Dermis blood vessel endothelial cell (primary cell): ENCODE measurements around the gene ATP5PF. TPM values are rescaled to one million over a fixed set of nuclear protein-coding genes. Genes with fewer than 3 reads are reported as not detected.
"Not testable (repeated sequence)": the region's sequence is repeated elsewhere in the genome, so short reads cannot be mapped to it uniquely, and the experiment has no call there.

Experiments used
- DNase-seq: peaks from one replicate; pipeline ENCODE4 v3.0.0; 2010
- total RNA-seq: library from RNA; depleted of rRNA; stranded (reverse); fragments of >200 nt; gene quantifications from 2 replicates; pipeline ENCODE4 v1.2.3, GENCODE V29; 2014

ATP5PF gene
- total RNA-seq, 1 donor from 2014 or later, result 48.2 TPM

- DNase-seq, result no peak
These were observed 12.7 kb downstream of the ATP5PF start for GRCh38 chr21:25721987-25722386.

- DNase-seq, result peak; percentile 81
These were observed 17.1 kb downstream of the ATP5PF start for GRCh38 chr21:25717491-25718147.

DNA sequence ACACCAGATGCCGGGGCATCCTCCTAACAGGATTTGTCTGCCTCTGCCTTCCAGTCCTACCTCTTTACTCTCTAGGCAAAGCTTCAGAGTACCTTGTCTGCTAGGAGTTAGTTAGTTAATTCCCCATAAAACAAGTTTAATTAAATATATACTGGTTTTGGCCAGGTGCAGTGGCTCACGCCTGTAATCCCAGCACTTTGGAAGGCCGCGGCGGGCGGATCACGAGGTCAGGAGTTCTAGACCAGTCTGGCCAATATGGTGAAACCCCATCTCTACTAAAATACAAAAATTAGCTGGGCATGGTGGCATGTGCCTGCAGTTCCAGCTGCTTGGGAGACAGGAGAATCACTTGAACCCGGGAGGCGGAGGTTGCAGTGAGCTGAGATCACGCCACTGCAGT is 20.6 kb downstream of the ATP5PF start:
- not testable (repeated sequence) for DNase-seq

- DNase-seq, result no peak
These were observed 24.2 kb downstream of the ATP5PF start for GRCh38 chr21:25710550-25710949.

- no peak for DNase-seq
These were observed 24.9 kb downstream of the ATP5PF start for GRCh38 chr21:25709684-25710265.

- DNase-seq, result peak; percentile 68
These were observed 26.1 kb downstream of the ATP5PF start for GRCh38 chr21:25708467-25709065.

- no peak for DNase-seq
These were observed 33.2 kb downstream of the ATP5PF start for GRCh38 chr21:25701529-25701928.

- no peak for DNase-seq
These were observed 34.0 kb downstream of the ATP5PF start for GRCh38 chr21:25700741-25701140.

- DNase-seq, result not testable (repeated sequence)
These were observed 39.2 kb downstream of the ATP5PF start for GRCh38 chr21:25695461-25695860.

DNA sequence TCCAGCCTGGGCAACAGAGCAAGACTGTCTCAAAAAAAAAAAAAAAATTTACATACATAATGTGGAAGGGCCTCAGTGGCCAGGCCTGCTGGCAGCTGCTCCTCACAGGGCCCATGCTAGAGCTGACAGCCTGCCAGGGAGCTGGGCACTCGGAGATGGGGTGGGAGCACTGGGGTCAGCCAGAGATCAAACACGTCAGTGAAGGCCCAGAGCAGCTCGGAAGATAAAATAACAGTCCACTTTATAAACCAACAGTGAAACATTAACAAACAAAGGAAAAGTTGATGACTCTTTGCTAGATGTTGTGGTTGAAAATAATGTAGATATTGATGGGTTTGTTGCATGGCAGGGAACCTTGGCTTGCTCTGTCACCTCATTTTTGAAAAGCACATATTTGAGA is 42.7 kb downstream of the ATP5PF start:
- DNase-seq, result no peak

GRCh38 chr21:25689226-25689625 is 45.5 kb downstream of the ATP5PF start:
- DNase-seq, result no peak

- peak; percentile 41 for DNase-seq
These were observed 46.2 kb downstream of the ATP5PF start for GRCh38 chr21:25688275-25689155.

DNA sequence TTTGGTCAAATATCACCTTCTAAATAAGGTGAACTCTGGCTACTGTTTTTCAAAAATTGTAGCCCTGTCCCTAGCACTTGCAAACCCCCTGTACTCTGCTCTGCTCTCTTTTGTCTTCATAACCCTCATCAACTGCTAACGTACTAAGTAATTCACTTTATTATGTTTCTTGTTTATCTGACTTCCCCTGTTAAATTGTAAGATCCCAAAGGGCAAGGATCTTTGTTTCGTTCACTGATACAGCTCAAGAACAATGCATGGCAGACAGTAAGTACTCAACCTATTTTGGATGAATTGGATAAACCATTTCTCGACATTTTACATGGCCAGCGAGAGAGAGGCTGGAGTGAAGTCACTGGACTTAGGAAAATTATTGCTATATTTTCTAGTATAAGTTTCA is 46.9 kb downstream of the ATP5PF start:
- DNase-seq, result no peak

- no peak for DNase-seq
These were observed 52.3 kb downstream of the ATP5PF start for GRCh38 chr21:25682382-25682781.

DNA sequence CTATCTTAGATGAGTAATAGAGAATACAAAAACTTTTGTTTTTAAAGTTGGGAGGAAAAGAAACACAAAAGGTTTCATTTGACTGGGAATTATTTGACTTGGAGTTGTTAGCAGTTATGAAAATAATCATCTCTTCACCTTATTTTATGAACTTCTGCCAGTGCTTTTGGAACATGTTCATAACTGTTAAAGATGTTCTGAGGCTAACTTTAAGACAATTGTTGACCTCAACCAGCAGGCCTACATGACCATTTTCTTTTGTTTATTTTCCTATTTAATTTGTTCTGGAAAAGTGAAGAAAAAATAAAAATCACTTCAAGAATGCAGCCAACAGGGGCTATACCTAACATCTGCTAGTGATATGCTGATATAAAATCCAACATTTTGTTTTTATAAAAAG is 58.3 kb downstream of the ATP5PF start:
- no peak for DNase-seq

Other genes with a start within 250 kb of the ATP5PF start
- 32.7 and 39.8 TPM in 2 replicates for gene MRPL39, start 127.4 kb downstream of the ATP5PF start, total RNA-seq
- gene JAM2, start 95.6 kb downstream of the ATP5PF start, total RNA-seq, result 1.5 and 3.9 TPM in 2 replicates
- gene GABPA, start 68 bp upstream of the ATP5PF start, total RNA-seq, result 41.6 and 44.4 TPM in 2 replicates